Colonic mucosa (tissue), 4 donors: ENCODE measurements around the gene BRD9. TPM values are rescaled to one million over a fixed set of nuclear protein-coding genes. Genes with fewer than 3 reads are reported as not detected.
A peak's percentile ranks its signal among the peaks of the same experiment; 100 is the strongest.
"Not testable (repeated sequence)": the region's sequence is repeated elsewhere in the genome, so short reads cannot be mapped to it uniquely, and the experiment has no call there.

ENCODE experiments used
- DNase-seq: peaks from one replicate; pipeline ENCODE4 v3.0.0-alpha.2; 2020
- H3K27ac ChIP-seq: fragments of 200-600 bp; one replicate; pipeline ENCODE4 v1.8.0; 2021
- H3K27me3 ChIP-seq: fragments of 200-600 bp; one replicate; pipeline ENCODE4 v1.8.0; 2021
- H3K36me3 ChIP-seq: fragments of 200-600 bp; one replicate; pipeline ENCODE4 v1.8.0; 2021
- H3K4me1 ChIP-seq: fragments of 200-600 bp; one replicate; pipeline ENCODE4 v1.8.0; 2021; ENCODE audit warnings: mild to moderate bottlenecking
- H3K4me3 ChIP-seq: fragments of 200-600 bp; one replicate; pipeline ENCODE4 v1.8.0; 2021
- H3K9ac ChIP-seq, 2 donors: one replicate each; pipeline ENCODE4 v1.7.0; 2013; ENCODE audit warnings: control low read depth in 2 of 2, low read depth in 2 of 2, low read length in 2 of 2
- H3K9me3 ChIP-seq: fragments of 200-600 bp; one replicate; pipeline ENCODE4 v1.8.0; 2021
- CTCF ChIP-seq: fragments of 200-600 bp; IDR thresholded peaks from one replicate; pipeline ENCODE4 v1.8.0; 2022; ENCODE audit warnings: antibody characterized with exemption, mild to moderate bottlenecking
- intact Hi-C: fragments of 100-400 bp; cut with DNase I; formaldehyde crosslinking; loops from one replicate; pipeline ENCODE4 v1.14.1; 2022
- total RNA-seq, 2 donors: library from RNA; stranded (reverse); fragmentation: NEBNext Ultra II Directional in 1 of 2; extraction: Animal tissue kit (Norgen Biotek cat#: 25700) in 1 of 2; gene quantifications; one replicate each; pipeline ENCODE4 v1.2.1, GENCODE V29; 2021
- donor health status: healthy.
- donor health status: DM: no; HTN: no; CAD: no.
- donor health status: DM: no; HTN: no; CAD: no.

BRD9 gene
- total RNA-seq, 2 donors from 2014 or later, result 22.3 to 41.8 TPM

- H3K36me3 ChIP-seq, result no peaks in the 10 kb centered on the region
- no peak for DNase-seq
- no peaks in the 10 kb centered on the region for H3K9me3 ChIP-seq
- no peaks in the 10 kb centered on the region for H3K4me1 ChIP-seq
- H3K9ac ChIP-seq, result no peak overlapping the region
- no peak for TF ChIP-seq CTCF
- H3K27me3 ChIP-seq, result peaks cover 1% of the 10 kb centered on the region
- H3K27ac ChIP-seq, result no peak overlapping the region
- H3K4me3 ChIP-seq, result no peak overlapping the region
- intact Hi-C loops, result no loop called here
Observed at GRCh38 chr5:931570-932145, 39.1 kb upstream of the BRD9 start.

- Histone ChIP-seq H3K9me3 (no peaks in the 10 kb centered on the region), H3K36me3 (no peaks in the 10 kb centered on the region), H3K4me3 (no peak overlapping the region), H3K4me1 (no peaks in the 10 kb centered on the region), H3K27ac (no peak overlapping the region), H3K27me3 (peaks cover 9% of the 10 kb centered on the region), H3K9ac (no peak overlapping the region)
- intact Hi-C loops, result no loop called here
- TF ChIP-seq CTCF, result no peak
- no peak for DNase-seq
Observed at GRCh38 chr5:930866-931265, 38.3 kb upstream of the BRD9 start.

- Histone ChIP-seq H3K4me3 (no peak overlapping the region), H3K9me3 (no peaks in the 10 kb centered on the region), H3K36me3 (no peaks in the 10 kb centered on the region), H3K27ac (no peak overlapping the region), H3K4me1 (no peaks in the 10 kb centered on the region), H3K9ac (no peak overlapping the region), H3K27me3 (peaks cover 12% of the 10 kb centered on the region)
- intact Hi-C loops, result no loop called here
- DNase-seq, result no peak
- TF ChIP-seq CTCF, result no peak
Observed at GRCh38 chr5:929596-929995, 37.0 kb upstream of the BRD9 start.

- H3K4me3 ChIP-seq, H3K27ac ChIP-seq, DNase-seq, intact Hi-C loops, H3K9me3 ChIP-seq, H3K9ac ChIP-seq, H3K36me3 ChIP-seq, H3K4me1 ChIP-seq: not testable (repeated sequence)
- H3K27me3 ChIP-seq, result peaks cover 12% of the 10 kb centered on the region
Observed at GRCh38 chr5:929182-929581, 36.6 kb upstream of the BRD9 start.

- H3K36me3 ChIP-seq, result no peaks in the 10 kb centered on the region
- no peak overlapping the region for H3K27ac ChIP-seq
- no peak for TF ChIP-seq CTCF
- H3K9ac ChIP-seq, result peak overlapping the region in 1 of 2 donors; percentile 6
- no peak overlapping the region for H3K4me3 ChIP-seq
- H3K4me1 ChIP-seq, result no peaks in the 10 kb centered on the region
- H3K27me3 ChIP-seq, result peaks cover 12% of the 10 kb centered on the region
- no peaks in the 10 kb centered on the region for H3K9me3 ChIP-seq
- DNase-seq, result no peak
- intact Hi-C loops, result no loop called here
Observed at GRCh38 chr5:927172-928015, 34.8 kb upstream of the BRD9 start.
